OCI-LY7 (cell line): ENCODE measurements around the gene CABP7. TPM values are rescaled to one million over a fixed set of nuclear protein-coding genes. Genes with fewer than 3 reads are reported as not detected.

Source experiments
- BruUV-seq: library from RNA; stranded (reverse); fragments of 400-500 nt; replicated peaks from 2 replicates; lab custom pipeline; 2021; lab: Mats Ljungman, UMichigan
- CTCF ChIA-PET: fragments of 300-600 bp; sonication (Branson Sonifier 250); formaldehyde crosslinking; loops from one replicate; lab custom pipeline; 2022; ENCODE audit warnings: antibody characterized with exemption; ENCODE audit not compliant: unreplicated experiment; lab: Charles Lee
- POLR2A ChIA-PET: fragments of 300-600 bp; sonication (Branson Sonifier 250); formaldehyde crosslinking; loops from one replicate; lab custom pipeline; 2022; ENCODE audit warnings: antibody characterized with exemption; lab: Charles Lee
- DNase-seq: peaks from one replicate; pipeline ENCODE4 v3.0.0-alpha.2; 2015; ENCODE audit warnings: low spot score
- H2AFZ ChIP-seq: fragments of 200-600 bp; sonication (generic), shearing (Covaris generic); 2 replicates; pipeline ENCODE4 v1.6.1; 2014; ENCODE audit warnings: mild to moderate bottlenecking, antibody characterized with exemption, low read length, moderate library complexity
- H3K27ac ChIP-seq: fragments of 200-600 bp; sonication (generic); 2 replicates; pipeline ENCODE4 v1.5.1; 2014; ENCODE audit warnings: mixed run types, low read depth, mild to moderate bottlenecking, moderate library complexity, low read length, inconsistent platforms; ENCODE audit not compliant: poor library complexity, severe bottlenecking
- H3K36me3 ChIP-seq: fragments of 200-600 bp; sonication (generic); 2 replicates; pipeline ENCODE4 v1.6.1; 2014; ENCODE audit warnings: mild to moderate bottlenecking, antibody characterized with exemption, low read length, moderate library complexity, mixed read lengths; ENCODE audit not compliant: insufficient read depth
- H3K4me1 ChIP-seq: fragments of 200-600 bp; sonication (generic); 2 replicates; pipeline ENCODE4 v1.5.1; 2014; ENCODE audit warnings: mild to moderate bottlenecking, low read length; ENCODE audit not compliant: insufficient read depth, poor library complexity, severe bottlenecking
- H3K4me2 ChIP-seq: fragments of 200-600 bp; sonication (generic); 2 replicates; pipeline ENCODE4 v1.6.1; 2014; ENCODE audit warnings: mild to moderate bottlenecking, low read length
- H3K4me3 ChIP-seq: fragments of 200-600 bp; sonication (generic); 2 replicates; pipeline ENCODE4 v1.5.1; 2014; ENCODE audit warnings: mild to moderate bottlenecking, low read depth, low read length; ENCODE audit not compliant: poor library complexity, severe bottlenecking
- H3K79me2 ChIP-seq: fragments of 200-600 bp; sonication (generic); 2 replicates; pipeline ENCODE4 v1.6.1; 2016; ENCODE audit warnings: low read depth, mild to moderate bottlenecking, low read length, moderate library complexity, mixed read lengths; ENCODE audit not compliant: insufficient read depth
- H3K9me2 ChIP-seq: fragments of 200-600 bp; sonication (generic); 2 replicates; pipeline ENCODE4 v1.6.1; 2016; ENCODE audit warnings: mild to moderate bottlenecking, low read length, mixed read lengths; ENCODE audit not compliant: insufficient read depth
- H3K9me3 ChIP-seq: fragments of 200-600 bp; sonication (generic); 2 replicates; pipeline ENCODE4 v1.6.1; 2014; ENCODE audit warnings: mild to moderate bottlenecking, mixed run types, low read length, mixed read lengths
- H4K20me1 ChIP-seq: fragments of 200-600 bp; sonication (generic); 2 replicates; pipeline ENCODE4 v1.6.1; 2014; ENCODE audit warnings: mild to moderate bottlenecking, antibody characterized with exemption, low read length, moderate library complexity, mixed read lengths; ENCODE audit not compliant: insufficient read depth
- EZH2phosphoT487 ChIP-seq: fragments of 200-600 bp; sonication (generic); IDR thresholded peaks from 2 replicates; pipeline ENCODE4 v1.6.1; 2018; ENCODE audit warnings: low read depth, borderline replicate concordance, mild to moderate bottlenecking, mixed run types, antibody characterized with exemption, low read length, moderate library complexity, mixed read lengths
- intact Hi-C: fragments of 100-400 bp; cut with micrococcal nuclease; formaldehyde crosslinking; loops from one replicate; pipeline ENCODE4 v1.10.0; 2022; ENCODE audit not compliant: unreplicated experiment
- total RNA-seq, 2 experiments: library from RNA; depleted of rRNA in 1 of 2; stranded (reverse); fragments of >200 nt in 1 of 2; shearing (Covaris generic) in 1 of 2; gene quantifications; 2 replicates each; pipeline ENCODE4 v1.2.3, GENCODE V29; 2014 to 2022
- TF ChIP-seq, protein P1 (sequence below): fragments of 200-600 bp; sonication (generic); conservative IDR thresholded peaks from 2 replicates; pipeline ENCODE4 v1.5.1; 2014; ENCODE audit warnings: mild to moderate bottlenecking, antibody characterized with exemption, low read length, moderate library complexity, mixed read lengths

The CABP7 gene
- total RNA-seq, 2 experiments from 2014 or later: 0.06 TPM; not detected in 1

DNA sequence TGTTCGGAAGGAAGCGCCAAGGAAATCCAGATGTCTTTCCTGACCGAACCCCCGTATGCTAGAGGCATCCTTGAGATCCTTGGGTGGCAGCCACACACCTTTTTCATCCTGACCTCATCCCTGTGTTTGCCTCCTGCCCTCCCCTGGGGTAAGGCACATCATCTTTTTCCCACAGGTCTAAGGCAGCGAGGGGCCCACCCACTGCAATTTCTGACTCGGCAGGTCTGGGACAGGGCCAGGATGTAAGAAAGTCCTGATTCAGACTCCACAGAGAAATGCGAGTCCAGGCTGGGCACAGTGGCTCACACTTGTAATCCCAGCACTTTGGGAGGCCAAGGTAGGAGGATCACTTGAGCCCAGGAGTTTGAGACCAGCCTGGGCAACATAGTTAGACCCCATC lies 36.5 kb downstream of the CABP7 start:
- DNase-seq: no peak
- H3K4me3 ChIP-seq: no peak overlapping the region
- BruUV-seq: no TSS peak
- H3K4me2 ChIP-seq: no peak overlapping the region
- POLR2A ChIA-PET: interaction anchor here (0.8 kb wide), 1 partner anchor 81 kb away, joined by 3 read pairs; no protein-coding TSS in a partner anchor
- H3K9me2 ChIP-seq: no peaks in the 10 kb centered on the region
- no peaks in the 10 kb centered on the region for H3K9me3 ChIP-seq
- no peak overlapping the region for H3K27ac ChIP-seq
- TF ChIP-seq EZH2phosphoT487: no peak
- intact Hi-C loops: no loop called here
- no peaks in the 10 kb centered on the region for H3K79me2 ChIP-seq
- no peak overlapping the region for H2AFZ ChIP-seq
- no peaks in the 10 kb centered on the region for H3K4me1 ChIP-seq
- CTCF ChIA-PET: no interaction called here
- H4K20me1 ChIP-seq: no peaks in the 10 kb centered on the region
- no peaks in the 10 kb centered on the region for H3K36me3 ChIP-seq

DNA sequence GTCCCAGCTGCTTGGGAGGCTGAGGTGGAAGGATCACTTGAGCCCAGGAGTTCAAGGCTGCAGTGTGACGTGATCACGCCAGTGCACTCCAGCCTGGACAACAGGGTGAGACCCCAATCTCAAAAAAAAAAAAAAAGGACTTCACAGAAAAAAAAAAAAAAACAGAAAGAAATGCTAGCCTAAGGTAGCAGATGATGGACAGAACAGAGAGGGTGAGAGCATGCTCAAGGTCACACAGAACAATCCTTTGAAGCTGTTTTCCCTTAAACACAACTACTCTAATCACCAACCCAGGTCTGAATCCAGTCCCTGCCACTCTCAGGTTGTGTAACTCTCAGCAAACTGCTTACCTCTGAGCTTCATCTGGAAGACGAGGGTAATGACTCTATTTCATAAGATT lies 37.3 kb downstream of the CABP7 start:
- H3K79me2 ChIP-seq: no peaks in the 10 kb centered on the region
- POLR2A ChIA-PET: no interaction called here
- no peaks in the 10 kb centered on the region for H3K4me1 ChIP-seq
- TF ChIP-seq, protein P1, sequence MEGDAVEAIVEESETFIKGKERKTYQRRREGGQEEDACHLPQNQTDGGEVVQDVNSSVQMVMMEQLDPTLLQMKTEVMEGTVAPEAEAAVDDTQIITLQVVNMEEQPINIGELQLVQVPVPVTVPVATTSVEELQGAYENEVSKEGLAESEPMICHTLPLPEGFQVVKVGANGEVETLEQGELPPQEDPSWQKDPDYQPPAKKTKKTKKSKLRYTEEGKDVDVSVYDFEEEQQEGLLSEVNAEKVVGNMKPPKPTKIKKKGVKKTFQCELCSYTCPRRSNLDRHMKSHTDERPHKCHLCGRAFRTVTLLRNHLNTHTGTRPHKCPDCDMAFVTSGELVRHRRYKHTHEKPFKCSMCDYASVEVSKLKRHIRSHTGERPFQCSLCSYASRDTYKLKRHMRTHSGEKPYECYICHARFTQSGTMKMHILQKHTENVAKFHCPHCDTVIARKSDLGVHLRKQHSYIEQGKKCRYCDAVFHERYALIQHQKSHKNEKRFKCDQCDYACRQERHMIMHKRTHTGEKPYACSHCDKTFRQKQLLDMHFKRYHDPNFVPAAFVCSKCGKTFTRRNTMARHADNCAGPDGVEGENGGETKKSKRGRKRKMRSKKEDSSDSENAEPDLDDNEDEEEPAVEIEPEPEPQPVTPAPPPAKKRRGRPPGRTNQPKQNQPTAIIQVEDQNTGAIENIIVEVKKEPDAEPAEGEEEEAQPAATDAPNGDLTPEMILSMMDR: no peak
- no peak for TF ChIP-seq EZH2phosphoT487
- DNase-seq: no peak
- no peaks in the 10 kb centered on the region for H4K20me1 ChIP-seq
- no peaks in the 10 kb centered on the region for H3K36me3 ChIP-seq
- no peak overlapping the region for H2AFZ ChIP-seq
- H3K4me3 ChIP-seq: no peak overlapping the region
- CTCF ChIA-PET: no interaction called here
- H3K27ac ChIP-seq: no peak overlapping the region
- no peaks in the 10 kb centered on the region for H3K9me2 ChIP-seq
- intact Hi-C loops: no loop called here
- no peaks in the 10 kb centered on the region for H3K9me3 ChIP-seq
- BruUV-seq: no TSS peak
- H3K4me2 ChIP-seq: no peak overlapping the region

GRCh38 chr22:29758068-29758622 lies 38.3 kb downstream of the CABP7 start:
- H3K4me3 ChIP-seq: no peak overlapping the region
- TF ChIP-seq EZH2phosphoT487: no peak
- TF ChIP-seq, protein P1: no peak
- no TSS peak for BruUV-seq
- H3K4me2 ChIP-seq: no peak overlapping the region
- CTCF ChIA-PET: no interaction called here
- no peaks in the 10 kb centered on the region for H4K20me1 ChIP-seq
- no peaks in the 10 kb centered on the region for H3K4me1 ChIP-seq
- DNase-seq: no peak
- H2AFZ ChIP-seq: no peak overlapping the region
- no peaks in the 10 kb centered on the region for H3K9me2 ChIP-seq
- no peaks in the 10 kb centered on the region for H3K9me3 ChIP-seq
- H3K79me2 ChIP-seq: no peaks in the 10 kb centered on the region
- no peaks in the 10 kb centered on the region for H3K36me3 ChIP-seq
- H3K27ac ChIP-seq: no peak overlapping the region
- intact Hi-C loops: no loop called here
- POLR2A ChIA-PET: no interaction called here
